Glomerular visceral epithelial cell (primary cell): ENCODE results near the gene ZNF615.
"Not testable (repeated sequence)": the region's sequence is repeated elsewhere in the genome, so short reads cannot be mapped to it uniquely, and the experiment has no call there.

Experiments used
- DNase-seq: peaks from one replicate; pipeline ENCODE4 v3.0.0-alpha.2; 2016; ENCODE audit errors: extremely low spot score

The ZNF615 gene

GRCh38 chr19:51980116-51980736, 27.8 kb downstream of the ZNF615 start:
- no peak for DNase-seq

- no peak for DNase-seq
Observed at GRCh38 chr19:51978882-51979281, 29.1 kb downstream of the ZNF615 start.

GRCh38 chr19:51977346-51977745, 30.7 kb downstream of the ZNF615 start:
- DNase-seq = no peak

GRCh38 chr19:51976852-51977251, 31.2 kb downstream of the ZNF615 start:
- DNase-seq = no peak

GRCh38 chr19:51975787-51976186, 32.2 kb downstream of the ZNF615 start:
- not testable (repeated sequence) for DNase-seq

- no peak for DNase-seq
Observed at GRCh38 chr19:51971624-51972023, 36.4 kb downstream of the ZNF615 start.

GRCh38 chr19:51970718-51971117, 37.3 kb downstream of the ZNF615 start:
- no peak for DNase-seq

GRCh38 chr19:51965583-51965982, 42.4 kb downstream of the ZNF615 start:
- DNase-seq = no peak

- DNase-seq = not testable (repeated sequence)
Observed at GRCh38 chr19:51960621-51961233, 47.3 kb downstream of the ZNF615 start.

- no peak for DNase-seq
Observed at GRCh38 chr19:51959791-51960190, 48.2 kb downstream of the ZNF615 start.

- not testable (repeated sequence) for DNase-seq
Observed at GRCh38 chr19:51957846-51958245, 50.2 kb downstream of the ZNF615 start.

GRCh38 chr19:51948975-51949374, 59.0 kb downstream of the ZNF615 start:
- DNase-seq = no peak

- no peak for DNase-seq
Observed at GRCh38 chr19:51946602-51947001, 61.4 kb downstream of the ZNF615 start.

- DNase-seq = no peak
Observed at GRCh38 chr19:51944798-51945552, 63.0 kb downstream of the ZNF615 start.
